ENCODE results near the gene PEA15.

Gene PEA15

GRCh38 chr1:160206421-160207117 is 1.4 kb downstream of the PEA15 start:
- DNase-seq (ENCODE audit: low read depth in 1 of 2, low spot score in 1 of 2) = no peak
- no peak for TF ChIP-seq POLR2AphosphoS5 (IDR thresholded peaks at IDR 0.05; ENCODE audit: low read depth)
- no peak for TF ChIP-seq GABPA (IDR thresholded peaks at IDR 0.05; ENCODE audit: low read depth)
- peak; percentile 18; the same call in 1 of the 2 replicates for TF ChIP-seq SPI1 (IDR thresholded peaks at IDR 0.05; ENCODE audit: borderline replicate concordance, low read depth)
- TF ChIP-seq, protein P1, sequence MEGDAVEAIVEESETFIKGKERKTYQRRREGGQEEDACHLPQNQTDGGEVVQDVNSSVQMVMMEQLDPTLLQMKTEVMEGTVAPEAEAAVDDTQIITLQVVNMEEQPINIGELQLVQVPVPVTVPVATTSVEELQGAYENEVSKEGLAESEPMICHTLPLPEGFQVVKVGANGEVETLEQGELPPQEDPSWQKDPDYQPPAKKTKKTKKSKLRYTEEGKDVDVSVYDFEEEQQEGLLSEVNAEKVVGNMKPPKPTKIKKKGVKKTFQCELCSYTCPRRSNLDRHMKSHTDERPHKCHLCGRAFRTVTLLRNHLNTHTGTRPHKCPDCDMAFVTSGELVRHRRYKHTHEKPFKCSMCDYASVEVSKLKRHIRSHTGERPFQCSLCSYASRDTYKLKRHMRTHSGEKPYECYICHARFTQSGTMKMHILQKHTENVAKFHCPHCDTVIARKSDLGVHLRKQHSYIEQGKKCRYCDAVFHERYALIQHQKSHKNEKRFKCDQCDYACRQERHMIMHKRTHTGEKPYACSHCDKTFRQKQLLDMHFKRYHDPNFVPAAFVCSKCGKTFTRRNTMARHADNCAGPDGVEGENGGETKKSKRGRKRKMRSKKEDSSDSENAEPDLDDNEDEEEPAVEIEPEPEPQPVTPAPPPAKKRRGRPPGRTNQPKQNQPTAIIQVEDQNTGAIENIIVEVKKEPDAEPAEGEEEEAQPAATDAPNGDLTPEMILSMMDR (IDR thresholded peaks at IDR 0.05; ENCODE audit: insufficient read depth, low read length) = no peak
- TF ChIP-seq, protein P2, sequence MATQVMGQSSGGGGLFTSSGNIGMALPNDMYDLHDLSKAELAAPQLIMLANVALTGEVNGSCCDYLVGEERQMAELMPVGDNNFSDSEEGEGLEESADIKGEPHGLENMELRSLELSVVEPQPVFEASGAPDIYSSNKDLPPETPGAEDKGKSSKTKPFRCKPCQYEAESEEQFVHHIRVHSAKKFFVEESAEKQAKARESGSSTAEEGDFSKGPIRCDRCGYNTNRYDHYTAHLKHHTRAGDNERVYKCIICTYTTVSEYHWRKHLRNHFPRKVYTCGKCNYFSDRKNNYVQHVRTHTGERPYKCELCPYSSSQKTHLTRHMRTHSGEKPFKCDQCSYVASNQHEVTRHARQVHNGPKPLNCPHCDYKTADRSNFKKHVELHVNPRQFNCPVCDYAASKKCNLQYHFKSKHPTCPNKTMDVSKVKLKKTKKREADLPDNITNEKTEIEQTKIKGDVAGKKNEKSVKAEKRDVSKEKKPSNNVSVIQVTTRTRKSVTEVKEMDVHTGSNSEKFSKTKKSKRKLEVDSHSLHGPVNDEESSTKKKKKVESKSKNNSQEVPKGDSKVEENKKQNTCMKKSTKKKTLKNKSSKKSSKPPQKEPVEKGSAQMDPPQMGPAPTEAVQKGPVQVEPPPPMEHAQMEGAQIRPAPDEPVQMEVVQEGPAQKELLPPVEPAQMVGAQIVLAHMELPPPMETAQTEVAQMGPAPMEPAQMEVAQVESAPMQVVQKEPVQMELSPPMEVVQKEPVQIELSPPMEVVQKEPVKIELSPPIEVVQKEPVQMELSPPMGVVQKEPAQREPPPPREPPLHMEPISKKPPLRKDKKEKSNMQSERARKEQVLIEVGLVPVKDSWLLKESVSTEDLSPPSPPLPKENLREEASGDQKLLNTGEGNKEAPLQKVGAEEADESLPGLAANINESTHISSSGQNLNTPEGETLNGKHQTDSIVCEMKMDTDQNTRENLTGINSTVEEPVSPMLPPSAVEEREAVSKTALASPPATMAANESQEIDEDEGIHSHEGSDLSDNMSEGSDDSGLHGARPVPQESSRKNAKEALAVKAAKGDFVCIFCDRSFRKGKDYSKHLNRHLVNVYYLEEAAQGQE (IDR thresholded peaks at IDR 0.05; ENCODE audit: insufficient replicate concordance, low read depth) = no peak
- H3K27me3 ChIP-seq (ENCODE audit: insufficient read depth, poor library complexity, severe bottlenecking) = no peaks in the 10 kb centered on the region
- no peak overlapping the region for H3K27ac ChIP-seq (replicated peaks)
- H3K4me3 ChIP-seq (replicated peaks; ENCODE audit: insufficient read depth, low read length) = no peak overlapping the region

DNA sequence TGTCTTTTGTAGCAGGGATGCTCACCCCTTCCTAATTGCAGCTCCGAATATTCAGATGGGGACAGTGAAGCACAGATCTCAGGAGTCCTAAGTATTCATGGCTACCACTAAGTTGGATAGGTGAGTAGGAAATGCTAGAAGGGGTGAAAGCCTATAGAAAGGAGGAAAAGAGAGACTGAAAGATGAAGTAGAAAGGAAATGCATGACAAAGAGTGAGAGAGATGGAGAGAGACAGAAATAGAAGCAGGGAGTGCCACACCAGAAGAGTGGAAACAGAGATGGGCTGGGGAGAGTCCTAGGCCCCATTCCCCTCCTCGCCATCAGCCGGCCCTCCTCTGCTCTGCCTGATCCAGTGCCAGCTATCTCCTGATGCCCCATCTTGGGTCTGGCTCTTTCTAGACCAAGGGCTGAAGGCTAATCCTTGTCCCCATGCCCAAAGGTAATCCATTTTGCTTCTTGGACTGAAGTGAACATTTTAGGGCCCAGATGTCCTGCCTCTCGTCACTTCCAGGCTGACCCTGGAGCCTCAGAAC is 2.0 kb downstream of the PEA15 start:
- TF ChIP-seq, protein P2 (IDR thresholded peaks at IDR 0.05; ENCODE audit: insufficient replicate concordance, low read depth) = no peak
- no peak for TF ChIP-seq SPI1 (IDR thresholded peaks at IDR 0.05; ENCODE audit: borderline replicate concordance, low read depth)
- TF ChIP-seq GABPA (IDR thresholded peaks at IDR 0.05; ENCODE audit: low read depth) = no peak
- TF ChIP-seq POLR2AphosphoS5 (IDR thresholded peaks at IDR 0.05; ENCODE audit: low read depth) = no peak
- TF ChIP-seq, protein P1 (IDR thresholded peaks at IDR 0.05; ENCODE audit: insufficient read depth, low read length) = no peak
- no peaks in the 10 kb centered on the region for H3K27me3 ChIP-seq (ENCODE audit: insufficient read depth, poor library complexity, severe bottlenecking)
- no peak overlapping the region for H3K4me3 ChIP-seq (replicated peaks; ENCODE audit: insufficient read depth, low read length)
- no peak overlapping the region for H3K27ac ChIP-seq (replicated peaks)
- DNase-seq (ENCODE audit: low read depth in 1 of 2, low spot score in 1 of 2) = no peak

DNA sequence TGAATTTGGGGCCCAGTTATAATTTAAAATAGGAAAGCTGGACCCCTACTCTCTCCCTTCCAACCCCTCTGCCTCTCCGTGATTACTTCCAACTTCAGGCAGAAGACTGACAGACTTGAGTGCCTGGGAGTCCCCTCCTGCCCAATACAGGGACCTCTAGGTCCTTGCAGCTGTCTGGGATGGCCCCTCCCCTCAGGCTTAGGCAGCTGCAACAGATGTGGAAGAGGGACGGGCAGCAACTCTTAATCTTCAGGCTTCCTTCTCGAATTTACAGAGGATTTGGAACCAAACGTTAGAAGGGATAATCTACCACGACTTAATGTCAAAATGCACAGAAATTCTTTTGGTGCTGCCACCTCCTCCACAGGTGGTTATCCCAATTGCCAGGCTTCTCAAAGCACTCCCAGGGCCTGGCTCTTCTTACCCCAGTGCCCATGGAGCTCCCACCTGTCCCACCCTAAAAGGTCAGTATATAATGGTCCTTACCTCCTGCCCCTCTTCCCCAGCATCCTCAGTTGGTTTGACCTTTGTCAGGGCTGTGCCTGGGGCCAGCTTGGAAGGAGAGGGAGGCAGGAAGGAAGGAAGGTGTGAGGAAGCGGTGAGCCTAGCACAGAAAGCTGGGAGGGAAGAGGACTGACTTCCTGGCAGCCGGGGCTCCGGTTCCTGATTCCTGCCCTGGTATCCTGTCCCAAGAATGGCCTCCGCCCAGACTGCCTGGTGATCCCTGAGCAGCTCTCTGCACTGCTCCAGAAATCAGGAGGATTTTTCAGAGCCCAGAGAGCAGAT is 2.8 kb downstream of the PEA15 start:
- Histone ChIP-seq H3K4me3 (replicated peaks; ENCODE audit: insufficient read depth, low read length) (no peak overlapping the region), H3K27ac (replicated peaks) (no peak overlapping the region), H3K27me3 (ENCODE audit: insufficient read depth, poor library complexity, severe bottlenecking) (no peaks in the 10 kb centered on the region)
- TF ChIP-seq, protein P1 (IDR thresholded peaks at IDR 0.05; ENCODE audit: insufficient read depth, low read length) = no peak
- TF ChIP-seq POLR2AphosphoS5 (IDR thresholded peaks at IDR 0.05; ENCODE audit: low read depth) = no peak
- TF ChIP-seq, protein P2 (IDR thresholded peaks at IDR 0.05; ENCODE audit: insufficient replicate concordance, low read depth) = no peak
- no peak for DNase-seq (ENCODE audit: low read depth in 1 of 2, low spot score in 1 of 2)
